ENCODE measurements around the gene B3GNT5.
A peak's percentile ranks its signal among the peaks of the same experiment; 100 is the strongest.
"Not testable (repeated sequence)": the region's sequence is repeated elsewhere in the genome, so short reads cannot be mapped to it uniquely, and the experiment has no call there.

DNA sequence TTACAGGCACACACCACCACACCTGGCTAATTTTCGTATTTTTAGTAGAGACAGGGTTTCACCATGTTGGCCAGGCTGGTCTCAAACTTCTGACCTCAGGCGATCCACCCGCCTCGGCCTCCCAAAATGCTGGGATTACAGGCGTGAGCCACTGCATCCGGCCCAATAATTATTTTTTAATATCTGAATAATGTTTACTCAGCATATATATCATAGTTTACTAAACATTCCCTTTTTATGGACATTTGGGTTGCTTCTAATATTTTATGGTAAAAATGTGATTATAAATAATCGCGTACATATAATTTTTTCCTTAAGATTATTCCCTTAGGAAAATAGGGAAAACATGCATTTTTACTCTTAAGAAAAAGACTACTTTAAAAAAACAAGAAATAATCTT is 22.8 kb upstream of the B3GNT5 start:
- TF ChIP-seq MAFK (IDR thresholded peaks at IDR 0.05; ENCODE audit: low read length) = peak; percentile 13; the same call in 1 of the 2 replicates
- not testable (repeated sequence) for TF ChIP-seq KLF10 (CRISPR knock-in tag; IDR thresholded peaks at IDR 0.05)
